Caco-2 (cell line): ENCODE measurements around the gene ILF3. TPM values are rescaled to one million over a fixed set of nuclear protein-coding genes. Genes with fewer than 3 reads are reported as not detected.
A peak's percentile ranks its signal among the peaks of the same experiment; 100 is the strongest.

ENCODE experiments used
- BruUV-seq: library from RNA; stranded (reverse); fragments of 400-500 nt; replicated peaks from 2 replicates; lab custom pipeline; 2021; lab: Mats Ljungman, UMichigan
- CTCF ChIA-PET: fragments of 300-600 bp; sonication (Branson Sonifier 250); formaldehyde crosslinking; loops from one replicate; lab custom pipeline; 2022; ENCODE audit warnings: antibody characterized with exemption; lab: Charles Lee
- POLR2A ChIA-PET: fragments of 300-600 bp; sonication (Branson Sonifier 250); formaldehyde crosslinking; loops from one replicate; lab custom pipeline; 2022; ENCODE audit warnings: antibody characterized with exemption; lab: Charles Lee
- DNase-seq, 2 experiments: peaks; one replicate each; pipeline versions ENCODE4 v3.0.0 to v3.0.0-alpha.2; 2020 to 2022
- H3K27me3 ChIP-seq: replicated peaks from 2 replicates; pipeline ENCODE4 v1.6.0; 2011; ENCODE audit warnings: low read length; ENCODE audit not compliant: control insufficient read depth, insufficient read depth
- H3K36me3 ChIP-seq: 2 replicates; pipeline ENCODE4 v1.5.1; 2011; ENCODE audit warnings: low read length; ENCODE audit not compliant: control insufficient read depth, insufficient read depth
- H3K4me1 ChIP-seq: fragments of 250-450 bp; sonication (Bioruptor Pico); 2 replicates; pipeline ENCODE4 v1.5.1; 2020; ENCODE audit warnings: mild to moderate bottlenecking
- H3K4me3 ChIP-seq: 2 replicates; pipeline ENCODE4 v1.5.1; 2011; ENCODE audit warnings: low read depth, mild to moderate bottlenecking, control low read depth, low read length
- H3K9me3 ChIP-seq: fragments of 250-450 bp; sonication (Bioruptor Pico); 2 replicates; pipeline ENCODE4 v1.5.1; 2020; ENCODE audit warnings: mild to moderate bottlenecking, moderate library complexity
- H3K27ac Mint-ChIP-seq: one replicate; pipeline ENCODE4 v1.8.0; 2022; ENCODE audit warnings: mixed read lengths; ENCODE audit not compliant: unreplicated experiment
- H3K27me3 Mint-ChIP-seq: one replicate; pipeline ENCODE4 v1.8.0; 2022; ENCODE audit warnings: mixed read lengths; ENCODE audit not compliant: insufficient read depth, unreplicated experiment
- H3K36me3 Mint-ChIP-seq: one replicate; pipeline ENCODE4 v1.8.0; 2022; ENCODE audit warnings: mild to moderate bottlenecking, mixed read lengths; ENCODE audit not compliant: insufficient read depth, unreplicated experiment
- H3K4me1 Mint-ChIP-seq: one replicate; pipeline ENCODE4 v1.8.0; 2022; ENCODE audit warnings: low read depth, mixed read lengths; ENCODE audit not compliant: unreplicated experiment
- H3K4me3 Mint-ChIP-seq: one replicate; pipeline ENCODE4 v1.8.0; 2022; ENCODE audit warnings: mild to moderate bottlenecking, moderate library complexity, mixed read lengths; ENCODE audit not compliant: unreplicated experiment
- H3K9me3 Mint-ChIP-seq: one replicate; pipeline ENCODE4 v1.8.0; 2022; ENCODE audit warnings: mixed read lengths; ENCODE audit not compliant: unreplicated experiment
- CTCF ChIP-seq, 2 experiments: fragments of 200-600 bp in 1 of 2; IDR thresholded peaks; 1 replicate in 1 of 2; 2 replicates in 1 of 2; pipeline versions ENCODE4 v1.5.1 to v1.8.0; 2011 to 2022; ENCODE audit warnings: antibody characterized with exemption in 1 of 2, control low read depth in 1 of 2, inconsistent platforms in 1 of 2, low read depth in 1 of 2, low read length in 1 of 2, mild to moderate bottlenecking in 1 of 2, moderate library complexity in 1 of 2; ENCODE audit not compliant: insufficient read depth in 1 of 2, severe bottlenecking in 1 of 2, unreplicated experiment in 1 of 2
- intact Hi-C: fragments of 100-400 bp; cut with micrococcal nuclease; formaldehyde crosslinking; loops from one replicate; pipeline ENCODE4 v1.10.0; 2022; ENCODE audit not compliant: unreplicated experiment
- total RNA-seq: library from RNA; stranded (reverse); gene quantifications from 2 replicates; pipeline ENCODE4 v1.2.3, GENCODE V29; 2022

ILF3 gene
- total RNA-seq, 1 experiment from 2014 or later: 399 TPM

DNA sequence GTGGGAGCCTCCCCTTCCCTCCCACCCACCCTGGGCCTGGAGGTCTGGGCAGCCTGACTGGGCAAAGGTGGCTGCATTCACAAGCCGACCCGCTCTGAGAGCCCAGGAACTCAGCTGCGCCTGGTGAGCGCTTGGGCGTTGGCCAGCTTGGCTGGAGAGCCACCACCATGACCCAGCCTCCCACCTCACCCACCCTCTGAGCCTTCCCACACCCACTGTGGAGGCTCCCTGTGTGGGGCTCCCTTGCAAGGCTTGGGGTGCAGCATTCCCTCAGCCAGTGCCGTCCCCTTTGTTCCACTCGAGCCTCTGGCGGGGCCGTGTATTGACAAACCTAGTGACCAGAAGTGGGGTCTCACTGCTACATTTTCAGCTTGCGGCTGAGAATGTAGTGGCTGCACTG is 32.0 kb downstream of the ILF3 start:
- H3K36me3 Mint-ChIP-seq: peaks cover 97% of the 10 kb centered on the region
- H3K9me3 Mint-ChIP-seq: no peaks in the 10 kb centered on the region
- Histone ChIP-seq H3K9me3 (no peaks in the 10 kb centered on the region), H3K4me3 (no peak overlapping the region), H3K27me3 (no peaks in the 10 kb centered on the region), H3K36me3 (peaks cover 9% of the 10 kb centered on the region), H3K4me1 (no peaks in the 10 kb centered on the region)
- ChIA-PET POLR2A (no interaction called here), CTCF (no interaction called here)
- no peak for DNase-seq
- no peaks in the 10 kb centered on the region for H3K4me1 Mint-ChIP-seq
- no TSS peak for BruUV-seq
- H3K4me3 Mint-ChIP-seq: no peak overlapping the region
- no peaks in the 10 kb centered on the region for H3K27me3 Mint-ChIP-seq
- H3K27ac Mint-ChIP-seq: no peak overlapping the region
- intact Hi-C loops: no loop called here
- TF ChIP-seq CTCF (IDR thresholded peaks at IDR 0.05; ENCODE audit: insufficient read depth in 1 of 2, low read depth in 1 of 2, low read length in 1 of 2, severe bottlenecking in 1 of 2, unreplicated experiment in 1 of 2): no peak

DNA sequence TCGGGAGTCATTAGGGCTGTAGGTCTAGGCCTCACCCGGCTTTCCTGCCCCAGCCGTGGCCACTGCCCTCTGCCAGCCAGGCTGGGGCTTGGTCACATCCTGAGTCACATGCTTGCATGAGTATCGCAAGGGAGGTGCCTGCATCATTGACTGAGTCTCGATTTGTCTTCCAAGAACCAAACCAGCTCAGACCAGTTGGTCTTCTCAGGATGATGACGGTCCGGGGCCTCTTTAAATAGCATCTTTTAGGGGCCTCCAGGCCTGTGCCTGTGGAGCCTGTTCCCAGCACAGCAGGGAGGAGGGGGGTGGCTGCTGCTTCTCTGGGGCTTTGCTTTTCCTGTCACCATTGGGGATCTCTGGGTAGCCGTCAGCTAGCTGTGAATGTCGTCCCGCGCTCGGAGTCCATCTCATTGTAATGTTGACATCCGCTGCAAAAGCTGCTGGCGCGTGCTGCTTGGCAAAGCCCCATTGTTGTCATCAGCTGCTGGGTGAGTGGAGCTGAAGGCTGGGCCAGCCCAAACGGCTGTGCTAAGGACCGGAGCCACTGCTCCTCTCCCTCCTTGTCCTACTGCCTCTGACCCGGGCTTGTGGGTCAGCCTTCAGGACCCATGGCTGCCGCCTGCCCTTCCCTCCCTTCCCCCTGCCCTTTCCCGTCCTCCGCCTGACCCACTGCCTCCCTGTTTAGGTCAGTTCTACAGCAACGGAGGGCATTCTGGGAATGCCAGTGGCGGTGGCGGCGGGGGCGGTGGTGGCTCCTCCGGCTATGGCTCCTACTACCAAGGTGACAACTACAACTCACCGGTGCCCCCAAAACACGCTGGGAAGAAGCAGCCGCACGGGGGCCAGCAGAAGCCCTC is 32.7 kb downstream of the ILF3 start:
- POLR2A ChIA-PET: no interaction called here
- peaks cover 7% of the 10 kb centered on the region for H3K36me3 ChIP-seq
- no peaks in the 10 kb centered on the region for H3K4me1 Mint-ChIP-seq
- no TSS peak for BruUV-seq
- CTCF ChIA-PET: no interaction called here
- no peak overlapping the region for H3K4me3 ChIP-seq
- H3K27me3 ChIP-seq: no peaks in the 10 kb centered on the region
- H3K9me3 ChIP-seq: no peaks in the 10 kb centered on the region
- DNase-seq: no peak
- H3K4me1 ChIP-seq: no peaks in the 10 kb centered on the region
- peaks cover 97% of the 10 kb centered on the region for H3K36me3 Mint-ChIP-seq
- no peaks in the 10 kb centered on the region for H3K9me3 Mint-ChIP-seq
- no peak overlapping the region for H3K27ac Mint-ChIP-seq
- intact Hi-C loops: no loop called here
- no peaks in the 10 kb centered on the region for H3K27me3 Mint-ChIP-seq
- no peak for TF ChIP-seq CTCF (IDR thresholded peaks at IDR 0.05; ENCODE audit: insufficient read depth in 1 of 2, low read depth in 1 of 2, low read length in 1 of 2, severe bottlenecking in 1 of 2, unreplicated experiment in 1 of 2)
- no peak overlapping the region for H3K4me3 Mint-ChIP-seq

DNA sequence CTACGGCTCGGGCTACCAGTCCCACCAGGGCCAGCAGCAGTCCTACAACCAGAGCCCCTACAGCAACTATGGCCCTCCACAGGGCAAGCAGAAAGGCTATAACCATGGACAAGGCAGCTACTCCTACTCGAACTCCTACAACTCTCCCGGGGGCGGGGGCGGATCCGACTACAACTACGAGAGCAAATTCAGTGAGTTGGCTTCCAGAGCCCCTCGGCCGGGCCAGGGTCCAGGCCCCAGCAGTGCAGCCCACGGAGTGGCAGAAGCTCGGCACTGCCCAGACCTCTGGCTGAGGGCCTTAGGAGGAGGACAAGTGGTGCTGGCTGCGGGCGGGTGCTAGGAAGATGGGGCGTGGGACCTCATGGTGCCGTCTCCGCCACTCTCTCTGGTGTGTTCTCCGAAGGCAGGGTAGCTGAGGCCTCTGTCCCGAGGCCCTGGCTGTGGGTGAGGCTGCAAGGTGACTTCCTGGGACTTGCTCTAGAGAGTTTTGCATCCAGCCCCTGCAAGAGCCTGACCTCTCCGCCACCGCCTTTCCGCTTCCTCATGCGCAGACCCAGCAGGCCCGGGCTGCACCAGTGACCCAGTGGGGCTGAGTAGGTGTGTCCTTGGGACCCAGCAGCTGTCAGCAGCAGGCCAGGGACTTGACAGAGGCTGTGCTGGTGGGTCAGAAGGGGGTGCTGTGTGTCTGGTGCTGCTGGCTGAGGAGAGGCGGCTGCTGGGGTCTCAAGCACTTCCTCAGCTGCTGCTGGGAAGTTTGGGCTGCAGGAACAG is 33.6 kb downstream of the ILF3 start:
- peaks cover 3% of the 10 kb centered on the region for H3K36me3 ChIP-seq
- CTCF ChIA-PET: no interaction called here
- no peak for TF ChIP-seq CTCF (IDR thresholded peaks at IDR 0.05; ENCODE audit: insufficient read depth in 1 of 2, low read depth in 1 of 2, low read length in 1 of 2, severe bottlenecking in 1 of 2, unreplicated experiment in 1 of 2)

More for the DNA sequence above, 33.6 kb downstream of the ILF3 start:
- H3K4me1 ChIP-seq: no peaks in the 10 kb centered on the region
- H3K4me3 Mint-ChIP-seq: no peak overlapping the region
- BruUV-seq: no TSS peak
- no peak overlapping the region for H3K4me3 ChIP-seq
- intact Hi-C loops: no loop called here
- H3K4me1 Mint-ChIP-seq: no peaks in the 10 kb centered on the region
- POLR2A ChIA-PET: no interaction called here
- no peaks in the 10 kb centered on the region for H3K9me3 ChIP-seq
- no peak for DNase-seq
- H3K36me3 Mint-ChIP-seq: peaks cover 97% of the 10 kb centered on the region
- H3K27ac Mint-ChIP-seq: peak overlapping the region; percentile 55
- no peaks in the 10 kb centered on the region for H3K9me3 Mint-ChIP-seq
- H3K27me3 ChIP-seq: no peaks in the 10 kb centered on the region
- no peaks in the 10 kb centered on the region for H3K27me3 Mint-ChIP-seq
